LNCaP clone FGC (cell line): Measurements from ENCODE around the gene SOAT1.
"Not testable (repeated sequence)": the region's sequence is repeated elsewhere in the genome, so short reads cannot be mapped to it uniquely, and the experiment has no call there.

Experiments
- DNase-seq: peaks from one replicate; pipeline ENCODE4 v3.0.0-alpha.2; 2011; ENCODE audit warnings: low read depth
- H3K4me3 ChIP-seq: 2 replicates; pipeline ENCODE4 v1.5.1; 2011; ENCODE audit warnings: mild to moderate bottlenecking, low read depth, low read length, control low read depth
- TF ChIP-seq, protein P1 (sequence below): IDR thresholded peaks from 2 replicates; pipeline ENCODE4 v1.5.1; 2012; ENCODE audit warnings: mild to moderate bottlenecking; ENCODE audit not compliant: control insufficient read depth, insufficient read depth; ENCODE audit errors: extremely low read depth

The SOAT1 gene

DNA sequence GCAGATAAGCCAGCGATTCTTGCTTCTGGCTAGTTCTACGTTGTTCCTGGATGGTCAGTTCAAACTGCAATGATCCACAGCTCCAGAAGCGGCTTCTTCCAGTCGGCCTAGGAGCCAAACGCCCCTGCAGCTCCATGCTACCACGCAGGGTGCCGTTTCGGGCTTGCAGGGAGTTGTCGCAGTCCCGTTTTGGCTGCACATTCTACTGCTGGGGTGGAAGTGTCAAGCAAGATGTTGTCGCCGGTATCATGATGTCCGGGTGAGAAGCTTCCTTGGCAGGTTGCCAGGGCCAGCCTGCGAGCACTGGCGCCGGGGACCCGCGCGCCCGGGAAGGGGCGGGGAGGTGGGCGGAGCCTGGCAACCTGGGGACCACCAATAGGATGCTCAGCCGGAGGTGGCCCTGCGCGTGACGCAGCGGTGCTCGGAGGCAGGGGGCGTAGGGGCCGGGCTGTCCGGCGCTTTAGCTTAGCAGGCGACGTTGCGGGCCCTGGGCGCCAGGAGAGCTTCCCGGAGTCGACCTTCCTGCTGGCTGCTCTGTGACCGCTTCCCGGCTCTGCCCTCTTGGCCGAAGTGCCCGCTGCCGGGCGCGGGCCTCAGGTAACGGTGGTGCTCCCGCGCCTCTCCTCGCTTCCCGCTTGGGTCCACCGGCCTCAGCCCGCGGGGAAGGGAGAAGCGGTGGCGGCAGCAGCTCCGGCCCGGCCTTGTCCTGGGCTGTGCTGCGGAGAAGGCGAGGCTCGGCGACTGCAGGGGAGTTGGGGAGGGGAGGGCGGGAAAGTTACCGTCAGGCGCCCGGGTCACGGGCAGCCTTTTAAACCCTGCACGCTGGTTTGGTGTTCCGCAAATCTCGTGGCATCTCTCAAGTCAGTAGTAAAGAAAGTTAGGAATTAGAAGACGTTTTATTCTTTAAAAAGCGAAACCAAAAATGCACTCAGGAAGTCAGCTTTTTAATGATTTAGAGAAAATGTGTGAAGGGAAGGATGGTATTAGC is at the start of gene SOAT1:
Gene SOAT1 (plus strand): TSS at position 458 of the 988 bp plus-strand sequence. CDS start 8,888 bp downstream, outside the sequence.
- H3K4me3 ChIP-seq, result peak within 1 kb of the TSS; percentile 60
- TF ChIP-seq, protein P1, sequence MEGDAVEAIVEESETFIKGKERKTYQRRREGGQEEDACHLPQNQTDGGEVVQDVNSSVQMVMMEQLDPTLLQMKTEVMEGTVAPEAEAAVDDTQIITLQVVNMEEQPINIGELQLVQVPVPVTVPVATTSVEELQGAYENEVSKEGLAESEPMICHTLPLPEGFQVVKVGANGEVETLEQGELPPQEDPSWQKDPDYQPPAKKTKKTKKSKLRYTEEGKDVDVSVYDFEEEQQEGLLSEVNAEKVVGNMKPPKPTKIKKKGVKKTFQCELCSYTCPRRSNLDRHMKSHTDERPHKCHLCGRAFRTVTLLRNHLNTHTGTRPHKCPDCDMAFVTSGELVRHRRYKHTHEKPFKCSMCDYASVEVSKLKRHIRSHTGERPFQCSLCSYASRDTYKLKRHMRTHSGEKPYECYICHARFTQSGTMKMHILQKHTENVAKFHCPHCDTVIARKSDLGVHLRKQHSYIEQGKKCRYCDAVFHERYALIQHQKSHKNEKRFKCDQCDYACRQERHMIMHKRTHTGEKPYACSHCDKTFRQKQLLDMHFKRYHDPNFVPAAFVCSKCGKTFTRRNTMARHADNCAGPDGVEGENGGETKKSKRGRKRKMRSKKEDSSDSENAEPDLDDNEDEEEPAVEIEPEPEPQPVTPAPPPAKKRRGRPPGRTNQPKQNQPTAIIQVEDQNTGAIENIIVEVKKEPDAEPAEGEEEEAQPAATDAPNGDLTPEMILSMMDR, result no peak
- peak; percentile 56 for DNase-seq

DNA sequence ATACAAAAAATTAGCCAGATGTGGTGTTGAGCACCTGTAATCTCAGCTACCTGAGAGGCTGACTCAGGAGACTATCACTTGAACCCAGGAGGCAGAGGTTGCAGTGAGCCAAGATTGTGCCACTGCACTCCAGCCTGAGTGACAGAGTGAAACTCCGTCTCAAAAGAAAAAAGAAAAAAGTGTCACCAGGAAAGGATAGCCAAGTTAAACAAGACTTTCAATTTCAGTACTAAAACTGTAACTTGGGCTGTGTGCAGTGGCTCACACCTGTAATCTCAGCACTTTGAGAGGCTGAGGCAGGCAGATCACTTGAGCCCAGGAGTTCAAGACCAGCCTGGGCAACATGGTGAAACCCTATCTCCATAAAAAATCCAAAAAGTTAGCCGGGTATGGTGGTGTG is 48.2 kb upstream of the SOAT1 start:
- not testable (repeated sequence) for H3K4me3 ChIP-seq, DNase-seq

DNA sequence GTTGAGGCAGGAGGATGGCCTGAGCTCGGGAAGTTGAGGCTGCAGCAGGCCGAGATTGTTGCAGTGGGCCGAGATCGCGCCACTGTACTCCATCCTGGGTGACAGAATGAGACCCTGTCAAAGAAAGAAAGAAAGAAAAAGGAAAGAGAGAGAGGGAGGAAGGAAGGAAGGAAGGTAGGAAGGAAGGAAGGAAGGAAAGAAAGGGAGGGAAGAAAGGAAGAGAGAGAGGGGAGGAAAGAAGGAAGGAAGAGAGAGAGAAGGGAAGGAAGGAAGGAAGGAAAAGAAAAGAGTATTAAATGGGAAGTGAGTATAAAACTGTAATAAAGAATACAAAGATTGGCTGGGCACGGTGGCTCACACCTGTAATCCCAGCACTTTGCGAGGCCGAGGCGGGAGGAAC is 45.7 kb upstream of the SOAT1 start:
- no peak overlapping the region for H3K4me3 ChIP-seq
- TF ChIP-seq, protein P1, result no peak
- DNase-seq, result no peak

DNA sequence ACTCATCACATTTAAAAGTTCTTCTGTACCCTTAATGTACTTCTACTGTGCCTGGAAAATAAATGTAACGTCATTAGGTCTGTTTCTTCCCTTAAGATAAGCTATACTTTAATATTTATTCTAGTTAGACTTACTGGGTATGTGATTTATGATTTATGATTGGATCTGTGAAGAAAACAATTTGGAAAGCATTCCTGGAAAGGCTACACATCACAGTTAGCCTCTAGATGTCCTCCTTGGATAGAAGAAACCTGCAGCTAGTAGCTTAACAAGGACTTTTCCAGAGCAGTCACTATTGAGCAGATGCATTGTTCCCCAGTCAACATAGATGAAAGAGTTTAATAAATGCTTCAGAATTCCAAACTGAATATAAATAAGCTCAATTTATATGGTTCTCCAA is 41.9 kb upstream of the SOAT1 start:
- TF ChIP-seq, protein P1, result peak; percentile 84
- H3K4me3 ChIP-seq, result no peak overlapping the region
- DNase-seq, result peak; percentile 53

DNA sequence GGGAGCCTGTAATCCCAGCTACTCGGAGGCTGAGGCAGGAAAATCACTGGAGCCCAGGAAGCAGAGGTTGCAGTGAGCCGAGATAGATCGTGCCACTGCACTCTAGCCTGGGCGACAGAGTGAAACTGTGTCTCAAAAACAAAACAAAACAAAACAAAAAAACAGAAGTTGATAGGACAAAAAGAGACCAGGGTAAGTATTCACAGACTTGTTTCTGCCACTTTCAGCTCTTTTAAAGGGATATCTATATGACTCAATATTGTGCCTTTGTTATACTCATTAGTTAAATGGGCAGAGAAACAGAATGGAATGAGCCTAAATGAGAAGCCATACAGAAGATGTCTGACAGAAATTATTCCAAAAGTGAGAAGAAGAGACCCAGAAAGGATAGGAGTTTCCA is 41.0 kb upstream of the SOAT1 start:
- DNase-seq, result no peak
- no peak overlapping the region for H3K4me3 ChIP-seq
- TF ChIP-seq, protein P1, result no peak

DNA sequence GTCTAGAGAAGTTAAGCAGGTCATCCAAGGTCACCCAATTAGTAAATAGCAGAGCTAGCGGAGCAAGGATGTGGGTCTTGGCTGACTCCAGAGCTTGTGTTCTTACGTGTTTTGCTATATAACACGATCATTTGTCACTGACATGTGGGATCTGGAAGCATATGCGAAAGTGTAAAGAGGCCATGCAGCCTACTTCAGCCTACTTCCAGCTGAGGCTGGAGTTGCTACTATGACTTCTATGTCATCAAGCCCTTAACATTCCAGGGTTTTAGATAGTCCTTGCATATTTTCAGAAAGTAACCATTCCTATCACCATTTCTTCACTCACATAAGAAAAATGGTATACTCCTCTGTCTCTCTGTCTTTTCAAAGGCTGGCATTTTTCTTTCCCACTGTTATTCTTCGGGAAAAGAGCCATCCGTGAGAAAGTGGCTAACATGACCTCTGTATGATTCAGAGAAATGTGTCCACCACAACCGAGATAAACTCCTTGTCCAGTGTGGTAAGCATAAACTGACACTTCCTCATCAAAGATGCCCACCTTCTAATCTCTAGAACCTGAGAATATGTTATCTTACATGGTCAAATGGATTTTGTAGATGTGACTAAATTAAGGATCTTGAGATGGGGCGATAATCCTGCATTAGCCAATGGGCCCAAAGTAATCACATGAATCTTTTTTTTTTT is 40.2 kb upstream of the SOAT1 start:
- TF ChIP-seq, protein P1, result no peak
- H3K4me3 ChIP-seq, result no peak overlapping the region
- peak; percentile 19 for DNase-seq

DNA sequence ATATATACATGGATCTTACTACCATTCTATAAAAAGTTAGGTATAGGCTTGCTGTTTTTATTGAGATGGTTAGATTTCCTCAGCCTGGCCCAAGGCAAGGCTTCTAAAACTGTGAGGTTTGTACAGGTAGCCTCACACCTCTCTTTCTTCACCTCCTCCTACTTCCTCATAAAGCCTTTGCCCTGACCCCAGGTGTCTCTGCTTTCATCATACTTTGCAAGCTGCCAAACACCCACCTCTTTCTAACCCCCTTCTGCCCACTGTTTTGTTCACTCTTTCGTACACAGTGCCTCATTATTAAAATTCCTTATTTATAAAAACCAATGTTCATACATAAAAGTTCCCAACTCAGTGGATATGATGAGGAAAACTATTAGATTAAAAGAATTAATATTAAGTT is 31.4 kb upstream of the SOAT1 start:
- no peak overlapping the region for H3K4me3 ChIP-seq
- DNase-seq, result no peak
- TF ChIP-seq, protein P1, result no peak
